HG03565 (cell line): ENCODE measurements around the gene NDUFB2.
"Not testable (repeated sequence)": the region's sequence is repeated elsewhere in the genome, so short reads cannot be mapped to it uniquely, and the experiment has no call there.

ENCODE experiments used
- ATAC-seq: cut with Tn5 transposase; IDR thresholded peaks from one replicate; pipeline ENCODE4 v1.9.1; 2021; ENCODE audit warnings: mild to moderate bottlenecking, moderate library complexity; ENCODE audit not compliant: unreplicated experiment

The NDUFB2 gene

DNA sequence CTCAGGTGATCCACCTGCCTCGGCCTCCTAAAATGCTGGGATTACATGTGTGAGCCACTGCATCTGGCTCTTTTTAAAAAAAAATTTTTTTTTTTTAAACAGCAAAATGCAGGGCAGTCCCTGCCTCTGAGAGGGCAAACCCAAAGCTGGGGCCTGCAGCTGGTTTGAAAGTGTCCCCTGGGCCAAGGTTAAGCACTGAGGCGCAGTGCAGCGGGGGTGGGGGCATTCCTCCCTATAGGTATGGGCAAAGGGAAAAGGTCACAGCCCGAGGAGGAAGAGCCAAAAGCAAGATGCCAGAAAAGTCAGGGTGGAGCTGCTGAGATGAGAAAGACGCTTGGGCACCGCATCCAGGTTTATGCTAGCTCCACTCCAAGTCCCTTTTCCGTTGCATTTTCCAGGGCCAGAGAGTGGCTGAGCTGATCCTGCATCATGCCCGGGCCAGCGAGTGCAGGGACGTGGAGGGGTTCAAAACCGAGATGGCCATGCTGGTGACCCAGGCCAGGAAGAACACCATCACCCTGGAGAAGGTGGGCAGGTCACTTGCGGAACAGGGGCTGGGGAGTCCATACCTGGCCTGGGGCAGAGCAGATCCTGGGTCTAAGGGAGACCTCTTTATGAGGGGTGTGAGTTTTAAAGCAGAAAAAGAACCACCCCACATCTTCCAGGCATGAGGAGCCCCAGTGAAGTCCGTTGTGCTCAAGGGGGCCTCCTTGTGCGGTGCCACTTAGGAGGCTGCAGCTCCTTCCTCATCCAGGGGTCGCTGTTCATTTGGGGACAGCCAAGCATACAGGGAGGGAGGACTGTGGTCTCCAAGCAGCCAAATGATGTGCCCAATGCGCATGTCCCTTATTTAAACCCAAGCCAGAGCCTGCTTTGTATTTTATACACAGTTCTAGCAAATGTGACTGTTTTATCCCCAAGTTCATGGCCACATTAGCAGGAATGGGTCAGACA lies 7.0 kb upstream of the NDUFB2 start:
- no peak for ATAC-seq

- ATAC-seq, result no peak
Observed at GRCh38 chr7:140691376-140692045, 5.0 kb upstream of the NDUFB2 start.

- ATAC-seq, result not testable (repeated sequence)
Observed at GRCh38 chr7:140693849-140694248, 2.7 kb upstream of the NDUFB2 start.

- ATAC-seq, result no peak
Observed at GRCh38 chr7:140694592-140694991, 1.9 kb upstream of the NDUFB2 start.

GRCh38 chr7:140695381-140695780 lies 1.1 kb upstream of the NDUFB2 start:
- no peak for ATAC-seq

DNA sequence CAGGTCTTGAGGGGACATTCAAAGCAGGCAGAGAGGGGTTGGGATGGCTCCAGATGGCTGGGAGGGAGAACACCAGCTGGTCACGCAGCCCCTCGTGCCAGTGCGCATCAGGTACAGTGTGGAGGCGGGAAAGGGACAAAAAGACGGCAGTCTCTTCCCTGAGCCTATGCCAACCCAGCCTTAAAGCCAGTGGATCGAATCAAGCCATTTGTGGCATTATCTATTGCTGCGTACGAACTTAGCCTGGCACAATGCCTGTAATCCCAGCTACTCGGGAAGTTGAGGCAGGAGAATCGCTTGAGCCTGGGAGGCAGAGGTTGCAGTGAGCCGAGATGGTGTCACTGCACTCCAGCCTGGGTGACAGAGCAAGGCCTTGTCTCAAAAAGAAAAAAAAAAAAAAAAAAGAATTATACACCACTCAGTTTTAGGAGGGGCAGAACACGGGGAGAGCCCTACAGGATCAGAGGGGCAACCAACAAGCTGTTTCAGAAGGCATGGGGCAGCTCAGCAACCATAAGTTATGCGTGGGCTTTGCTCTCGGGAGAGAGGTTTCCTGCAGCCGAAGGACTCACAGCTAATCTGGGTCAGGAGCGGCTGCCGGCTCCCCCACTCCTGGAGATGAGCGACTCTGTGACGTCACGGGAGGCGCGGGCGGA lies 356 bp upstream of the NDUFB2 start:
- ATAC-seq, result no peak

DNA sequence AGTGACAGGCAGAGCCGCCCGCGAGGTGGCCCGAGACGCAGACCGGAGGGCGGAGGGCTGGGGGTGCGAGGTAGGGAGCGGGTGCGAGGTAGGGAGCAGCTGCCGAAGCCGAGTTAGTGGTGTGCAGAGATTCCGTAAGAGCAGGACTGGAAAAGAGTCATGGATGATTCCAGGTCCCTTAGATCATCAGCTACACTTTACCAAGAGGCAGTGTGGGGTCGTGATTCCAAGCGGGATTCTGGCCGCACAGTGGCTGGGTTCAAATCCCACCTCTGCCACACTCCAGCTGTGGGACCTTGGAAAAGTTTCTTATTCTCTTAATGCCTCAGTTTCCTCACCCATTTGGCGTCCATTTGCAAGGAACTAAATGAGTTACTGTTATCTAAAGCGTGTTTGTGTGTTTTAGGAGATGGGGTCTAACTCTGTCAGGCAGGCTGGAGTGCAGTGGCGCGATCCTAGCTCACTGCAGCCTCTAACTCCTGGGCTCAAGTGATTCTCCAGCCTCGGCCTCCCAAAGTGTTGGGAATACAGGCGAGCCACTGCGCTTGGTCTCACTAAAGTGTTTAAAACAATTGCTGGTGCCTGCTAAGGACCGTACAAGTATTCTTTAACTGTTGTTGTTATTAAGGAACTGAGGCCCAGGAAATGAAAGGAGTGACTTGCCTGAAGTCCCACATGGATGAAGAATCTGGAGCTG lies 1.1 kb downstream of the NDUFB2 start:
- ATAC-seq, result no peak

GRCh38 chr7:140698477-140698876 lies 2.0 kb downstream of the NDUFB2 start:
- no peak for ATAC-seq

DNA sequence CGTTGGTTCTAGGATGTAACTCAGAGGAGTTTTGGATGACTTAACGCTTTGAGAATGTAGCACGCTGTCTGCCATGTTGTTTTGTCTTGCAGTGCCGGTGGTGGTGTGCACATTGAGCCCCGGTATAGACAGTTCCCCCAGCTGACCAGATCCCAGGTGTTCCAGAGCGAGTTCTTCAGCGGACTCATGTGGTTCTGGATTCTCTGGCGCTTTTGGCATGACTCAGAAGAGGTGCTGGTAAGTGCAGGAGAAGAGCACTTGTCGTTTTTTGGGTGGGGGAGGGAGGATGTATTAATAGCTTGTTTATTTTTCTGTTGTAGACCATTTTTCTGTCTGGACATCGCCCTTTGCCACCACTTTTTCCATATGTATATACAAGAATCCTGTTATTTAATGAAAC lies 6.3 kb downstream of the NDUFB2 start:
- ATAC-seq, result no peak

GRCh38 chr7:140704205-140704604 lies 7.7 kb downstream of the NDUFB2 start:
- no peak for ATAC-seq

DNA sequence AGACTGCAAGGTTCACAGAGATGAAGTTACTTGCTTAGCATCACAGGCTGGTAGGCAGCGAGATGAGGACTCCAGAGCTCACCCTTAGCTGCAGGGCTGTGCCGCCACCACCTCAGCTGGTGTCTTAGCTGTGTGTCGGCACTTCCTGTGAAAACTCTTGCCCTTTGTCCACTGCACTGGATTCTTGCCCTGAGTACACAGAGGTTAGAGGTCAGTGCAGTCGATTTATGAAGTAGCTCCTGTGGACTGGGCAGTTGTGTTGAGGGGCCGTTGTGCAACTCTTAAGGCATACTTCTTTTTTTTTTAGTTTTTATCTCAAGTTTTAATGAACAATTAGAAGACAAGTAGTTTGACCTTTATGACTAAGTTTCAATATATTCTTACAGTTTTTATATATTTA lies 10.6 kb downstream of the NDUFB2 start:
- no peak for ATAC-seq

DNA sequence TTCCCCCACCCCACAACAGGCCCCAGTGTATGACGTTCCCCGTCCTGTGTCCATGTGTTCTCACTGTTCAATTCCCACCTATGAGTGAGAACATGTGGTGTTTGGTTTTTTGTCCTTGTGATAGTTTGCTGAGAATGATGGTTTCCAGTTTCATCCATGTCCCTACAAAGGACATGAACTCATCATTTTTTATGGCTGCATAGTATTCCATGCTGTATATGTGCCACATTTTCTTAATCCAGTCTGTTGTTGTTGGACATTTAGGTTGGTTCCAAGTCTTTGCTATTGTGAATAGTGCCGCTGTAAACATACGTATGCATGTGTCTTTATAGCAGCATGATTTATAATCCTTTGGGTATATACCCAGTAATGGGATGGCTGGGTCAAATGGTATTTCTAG lies 12.3 kb downstream of the NDUFB2 start:
- not testable (repeated sequence) for ATAC-seq

DNA sequence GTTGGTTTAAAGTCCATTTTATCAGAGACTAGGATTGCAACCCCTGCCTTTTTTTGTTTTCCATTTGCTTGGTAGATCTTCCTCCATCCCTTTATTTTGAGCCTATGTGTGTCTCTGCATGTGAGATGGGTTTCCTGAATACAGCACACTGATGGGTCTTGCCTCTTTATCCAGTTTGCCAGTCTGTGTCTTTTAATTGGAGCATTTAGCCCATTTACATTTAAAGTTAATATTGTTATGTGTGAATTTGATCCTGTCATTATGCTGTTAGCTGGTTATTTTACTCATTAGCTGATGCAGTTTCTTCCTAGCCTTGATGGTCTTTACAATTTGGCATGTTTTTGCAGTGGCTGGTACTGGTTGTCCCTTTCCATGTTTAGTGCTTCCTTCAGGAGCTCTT lies 15.9 kb downstream of the NDUFB2 start:
- not testable (repeated sequence) for ATAC-seq

DNA sequence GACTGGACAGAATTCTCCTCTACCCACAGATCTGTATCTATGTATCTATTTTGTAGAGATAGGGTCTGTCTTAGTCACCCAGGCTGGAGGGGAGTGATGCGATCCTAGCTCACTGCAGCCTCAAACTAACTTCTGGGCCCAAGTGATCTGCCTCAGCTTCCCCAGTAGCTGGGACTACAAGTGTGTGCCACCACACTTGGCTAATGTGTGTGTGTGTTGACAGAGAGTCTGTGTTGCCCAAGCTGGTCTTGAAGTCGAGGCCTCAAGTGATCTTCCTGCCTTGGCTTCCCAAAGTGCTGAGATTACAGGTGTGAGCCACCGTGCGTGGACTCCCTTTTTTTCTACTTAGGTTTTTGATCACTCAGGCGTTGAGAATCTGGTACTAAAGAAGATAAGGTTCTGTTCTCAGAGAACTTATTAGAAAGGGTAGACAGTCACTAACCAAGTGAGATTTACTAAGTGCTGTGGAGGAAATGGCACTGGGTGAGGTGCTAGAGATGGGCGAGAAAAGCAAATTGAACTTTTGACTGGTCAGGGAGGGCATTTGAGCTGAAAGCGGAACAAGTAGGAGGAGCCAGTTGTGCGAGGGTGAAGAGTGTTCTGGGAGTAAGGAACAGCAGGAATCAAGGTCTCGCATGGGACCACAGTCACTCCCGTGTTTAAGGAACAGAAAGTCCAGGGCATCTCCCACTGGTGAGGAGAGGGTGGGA lies 18.0 kb downstream of the NDUFB2 start:
- ATAC-seq, result no peak

DNA sequence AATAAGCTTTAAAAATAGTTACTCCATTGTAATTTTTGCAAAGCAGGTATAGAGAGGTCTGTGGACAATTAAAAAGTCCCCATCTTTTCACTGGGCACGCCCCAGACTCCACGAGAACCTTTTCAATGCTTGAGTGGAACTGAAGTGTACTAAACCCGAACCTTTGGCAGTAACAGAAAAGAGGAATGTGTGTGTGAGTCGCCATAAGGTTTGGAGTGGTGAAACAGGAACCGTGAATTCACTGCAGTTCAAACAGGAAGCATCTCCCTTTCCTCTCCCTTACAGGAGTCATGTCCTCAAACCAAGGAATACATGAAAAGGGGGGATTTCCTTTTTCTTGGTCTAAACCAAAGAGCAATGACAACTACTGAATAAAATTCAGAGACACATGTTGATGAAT lies 23.2 kb downstream of the NDUFB2 start:
- ATAC-seq, result no peak

DNA sequence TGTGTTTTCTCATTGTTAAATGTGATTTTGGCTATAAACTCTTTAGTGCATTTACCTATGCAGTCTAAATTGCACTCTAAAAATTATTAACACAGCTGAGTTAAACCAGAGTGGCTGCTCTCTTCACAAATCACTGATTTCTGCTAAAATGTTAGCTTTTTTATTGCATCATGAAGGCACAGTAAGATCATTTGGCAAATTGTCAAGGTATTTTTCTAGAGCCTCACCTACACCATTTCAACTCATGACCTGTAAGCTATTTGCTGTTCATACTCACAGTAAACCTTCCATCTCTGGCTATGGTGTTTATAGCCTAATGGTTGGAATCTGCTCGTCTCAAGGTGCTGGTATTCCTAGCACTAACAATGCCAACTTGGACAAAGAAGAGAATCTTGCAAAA lies 25.7 kb downstream of the NDUFB2 start:
- no peak for ATAC-seq

DNA sequence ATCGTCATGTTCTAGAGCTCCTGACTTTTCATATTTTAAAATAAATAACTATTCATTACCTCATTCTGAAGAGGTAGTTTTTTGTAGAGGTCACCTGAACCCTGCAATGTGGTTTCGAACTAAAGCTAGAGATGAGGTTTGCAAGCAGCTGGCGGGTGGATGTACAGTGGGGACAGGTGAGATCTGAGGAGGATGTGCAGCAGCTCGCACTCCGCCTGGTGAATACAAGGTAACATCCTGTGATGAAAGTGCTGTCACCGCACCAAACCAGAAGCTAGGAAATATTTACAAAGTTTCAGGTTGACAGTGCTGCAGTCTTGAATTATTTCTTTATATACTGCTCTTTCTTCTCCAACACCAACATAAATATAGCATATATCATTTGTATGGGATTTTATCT lies 26.5 kb downstream of the NDUFB2 start:
- ATAC-seq, result no peak

DNA sequence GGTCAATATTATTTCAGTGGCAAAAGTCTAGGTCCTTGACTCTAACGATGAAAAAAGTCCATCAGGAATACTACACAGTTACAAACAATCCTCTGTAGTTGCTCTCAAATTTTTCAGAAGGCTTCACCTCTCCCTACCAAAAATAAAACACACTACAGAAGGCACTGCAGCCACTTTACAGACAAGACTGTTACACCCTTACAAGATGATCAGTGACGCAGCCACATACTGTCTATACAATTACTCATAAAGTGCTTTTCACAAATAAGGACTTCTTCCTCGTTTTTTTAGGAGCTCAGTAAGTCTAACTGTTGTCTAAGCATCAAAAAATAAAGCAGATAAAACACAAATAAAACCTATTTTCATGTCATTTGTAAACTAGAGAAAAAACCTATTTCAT lies 27.1 kb downstream of the NDUFB2 start:
- no peak for ATAC-seq

GRCh38 chr7:140724706-140725105 lies 28.2 kb downstream of the NDUFB2 start:
- ATAC-seq, result no peak

DNA sequence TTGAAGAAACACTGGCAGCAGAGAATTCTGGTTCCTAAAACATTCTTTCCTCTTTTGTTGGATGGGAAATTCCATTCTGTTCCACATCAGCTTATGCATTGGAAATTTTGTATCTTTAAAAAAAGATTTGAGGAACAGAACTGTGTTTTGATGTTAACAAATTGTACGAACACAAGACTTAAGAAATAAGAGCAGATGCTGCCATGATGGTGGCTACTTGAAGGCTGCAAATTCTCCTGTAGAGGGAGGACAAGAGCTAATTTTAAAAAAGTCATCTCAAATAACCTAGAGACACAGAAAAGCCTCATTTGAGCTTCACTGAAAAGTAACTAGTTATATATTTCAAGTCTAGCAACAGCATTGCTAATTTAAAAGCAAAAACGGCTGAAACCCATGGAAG lies 29.8 kb downstream of the NDUFB2 start:
- ATAC-seq, result no peak
